HS-5 (cell line): ENCODE measurements around the gene JPH3.

Experiments
- DNase-seq: peaks from one replicate; pipeline ENCODE4 v3.0.0-alpha.2; 2012; ENCODE audit warnings: low read depth

The JPH3 gene

GRCh38 chr16:87697792-87698191 is 95.5 kb downstream of the JPH3 start:
- no peak for DNase-seq

- no peak for DNase-seq
These were observed 95.9 kb downstream of the JPH3 start for GRCh38 chr16:87698241-87698640.

GRCh38 chr16:87698676-87699199 is 96.4 kb downstream of the JPH3 start:
- no peak for DNase-seq

DNA sequence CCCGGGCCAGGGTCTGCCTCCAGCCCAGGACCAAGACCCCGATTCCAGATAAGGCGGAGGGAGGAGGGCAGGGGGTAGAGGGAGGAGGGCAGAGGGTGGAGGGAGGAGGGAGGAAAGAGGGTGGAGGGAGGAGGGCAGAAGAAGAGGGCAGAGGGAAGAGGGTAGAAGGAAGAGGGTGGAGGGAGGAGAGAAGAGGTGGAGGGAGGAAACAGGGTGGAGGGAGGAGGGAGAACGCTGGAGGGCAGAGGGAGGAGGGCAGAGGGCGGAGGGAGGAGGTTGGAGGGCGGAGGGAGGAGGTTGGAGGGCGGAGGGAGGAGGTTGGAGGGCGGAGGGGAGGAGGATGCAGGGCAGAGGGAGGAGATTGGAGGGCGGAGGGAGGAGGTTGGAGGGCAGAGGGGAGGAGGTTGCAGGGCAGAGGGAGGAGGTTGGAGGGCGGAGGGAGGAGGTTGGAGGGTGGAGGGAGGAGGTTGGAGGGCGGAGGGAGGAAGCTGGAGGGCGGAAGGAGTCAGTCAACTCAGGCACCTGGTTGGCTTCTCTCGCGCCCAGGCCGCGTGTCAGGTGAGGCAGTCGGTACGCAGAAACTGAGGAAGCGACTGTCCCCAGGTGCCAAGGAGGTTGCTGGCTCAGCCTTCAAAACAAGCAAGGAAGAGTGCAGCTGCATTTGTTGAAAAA is 98.2 kb downstream of the JPH3 start:
- DNase-seq = no peak

DNA sequence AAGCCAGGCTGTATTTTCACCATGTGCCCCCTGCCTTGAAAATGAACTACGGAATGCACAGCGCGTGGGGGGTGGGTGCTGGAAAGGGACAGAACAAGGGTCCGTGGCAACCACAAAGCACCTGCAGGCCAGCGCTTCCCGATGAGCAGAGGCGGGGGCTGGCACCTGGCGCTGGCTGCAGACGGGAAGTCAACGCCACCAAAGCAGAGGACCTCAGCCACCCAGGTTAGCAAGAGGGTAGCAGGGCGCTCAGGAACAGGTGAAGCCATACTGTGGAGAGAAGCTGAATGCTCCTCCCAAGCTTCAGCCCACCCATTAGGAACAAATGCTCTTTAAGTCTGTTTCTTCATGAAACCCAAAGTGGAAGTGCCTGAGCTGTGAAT is 98.8 kb downstream of the JPH3 start:
- DNase-seq = no peak

GRCh38 chr16:87701505-87701921 is 99.2 kb downstream of the JPH3 start:
- DNase-seq = no peak

DNA sequence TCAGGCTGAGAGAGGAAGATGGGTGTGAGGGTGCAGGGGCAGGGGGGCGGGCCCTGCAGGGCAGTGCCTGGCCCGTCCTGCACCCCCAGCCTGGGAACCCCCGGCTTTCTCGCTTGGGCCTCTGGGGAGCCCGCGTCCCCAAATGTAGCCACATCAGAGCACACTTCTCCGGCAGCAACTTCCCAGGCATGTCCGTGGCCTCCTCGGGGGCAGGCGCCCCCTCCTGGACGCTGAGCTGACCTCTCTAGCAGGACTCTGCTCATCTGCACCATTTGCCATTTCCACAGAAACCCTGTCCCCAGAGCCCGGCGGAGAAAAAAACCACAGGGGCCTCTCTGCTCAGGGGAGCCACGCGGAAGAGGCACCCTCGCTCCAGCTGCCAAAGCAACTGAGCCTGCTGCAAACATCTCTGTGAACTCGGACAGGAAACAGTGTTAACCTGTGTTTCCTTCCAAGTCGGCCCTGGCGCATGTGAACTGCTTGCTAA is 100.1 kb downstream of the JPH3 start:
- DNase-seq = no peak

GRCh38 chr16:87703071-87703470 is 100.8 kb downstream of the JPH3 start:
- DNase-seq = no peak

- DNase-seq = no peak
These were observed 101.6 kb downstream of the JPH3 start for GRCh38 chr16:87703835-87704375.

- DNase-seq = no peak
These were observed 102.5 kb downstream of the JPH3 start for GRCh38 chr16:87704754-87705353.

DNA sequence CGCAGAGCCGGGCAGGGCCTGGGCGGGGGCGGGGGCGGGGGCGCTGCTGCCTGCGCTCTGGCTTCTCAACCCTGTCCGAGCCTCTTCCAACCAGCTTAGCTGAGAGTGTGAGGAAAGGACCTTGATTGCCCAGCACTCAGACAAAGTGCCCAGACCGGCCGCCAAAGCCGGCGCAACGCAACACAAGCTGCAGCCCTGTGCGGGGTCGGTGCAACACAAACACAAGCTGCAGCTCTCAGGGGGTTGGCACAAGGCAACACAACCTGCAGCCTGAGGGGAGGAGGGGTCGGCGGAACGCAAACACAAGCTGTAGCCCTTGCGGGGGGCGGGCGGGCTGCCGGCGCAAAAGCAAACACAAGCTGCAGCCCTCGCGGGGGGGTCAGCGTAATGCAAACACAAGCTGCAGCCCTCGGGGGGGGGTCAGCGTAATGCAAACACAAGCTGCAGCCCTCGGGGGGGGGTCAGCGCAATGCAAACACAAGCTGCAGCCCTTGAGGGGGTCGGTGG is 103.5 kb downstream of the JPH3 start:
- DNase-seq = no peak

DNA sequence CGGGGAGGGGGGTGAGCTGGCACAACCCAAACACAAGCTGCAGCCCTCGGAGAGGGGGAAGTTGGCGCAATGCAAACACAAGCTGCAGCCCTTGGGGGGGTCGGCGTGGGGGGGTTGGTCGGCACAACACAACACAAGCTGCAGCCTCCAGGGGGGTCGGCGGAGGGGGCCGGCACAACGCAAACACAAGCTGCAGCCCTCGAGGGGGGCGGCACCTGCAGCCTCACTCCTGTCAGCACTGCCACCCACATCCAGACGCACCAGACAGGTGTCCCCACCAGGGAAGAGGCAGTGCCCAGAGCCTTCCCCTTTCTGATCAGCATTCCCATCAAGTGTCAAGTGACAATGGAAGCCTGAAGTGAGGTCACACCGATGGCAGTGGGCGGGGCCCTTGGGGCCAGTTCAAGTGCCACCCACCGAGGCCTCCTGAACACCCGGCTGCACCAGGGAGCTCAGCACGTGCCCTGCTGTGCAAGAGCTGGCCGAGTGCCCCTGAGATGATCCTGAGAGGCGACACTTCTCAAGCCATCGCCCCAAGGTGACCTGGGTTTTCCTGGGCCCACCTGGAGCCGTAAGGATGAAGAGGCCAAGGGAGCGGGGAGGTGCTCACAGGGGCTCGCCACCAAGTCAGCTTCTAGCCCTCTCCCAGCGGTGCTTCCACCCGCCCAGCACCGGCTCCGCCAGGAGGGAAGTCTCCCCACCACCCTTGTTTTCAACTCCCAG is 104.1 kb downstream of the JPH3 start:
- no peak for DNase-seq

DNA sequence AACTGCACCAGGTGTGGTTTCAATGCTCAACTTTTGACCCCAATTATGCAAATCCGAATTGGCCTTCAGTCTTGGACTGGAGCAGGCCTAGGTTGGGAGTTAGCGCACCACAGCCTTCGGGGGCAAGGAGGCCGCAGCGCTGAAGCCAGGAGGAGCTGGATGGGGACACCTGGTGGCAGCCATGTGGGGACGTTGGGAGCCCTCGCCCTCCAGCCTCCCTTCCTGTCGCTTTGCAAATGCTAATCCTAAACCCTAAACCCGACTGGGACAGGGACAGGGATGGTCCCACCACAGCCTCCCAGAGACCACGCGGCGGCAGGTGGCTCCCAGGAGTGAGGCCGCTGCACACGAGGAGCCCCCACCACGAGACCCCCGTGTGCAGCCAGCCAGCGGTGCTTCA is 104.8 kb downstream of the JPH3 start:
- DNase-seq = no peak

GRCh38 chr16:87707714-87708580 is 105.6 kb downstream of the JPH3 start:
- no peak for DNase-seq

GRCh38 chr16:87708881-87709638 is 106.8 kb downstream of the JPH3 start:
- no peak for DNase-seq

- no peak for DNase-seq
These were observed 107.4 kb downstream of the JPH3 start for GRCh38 chr16:87709677-87710076.

- DNase-seq = no peak
These were observed 108.6 kb downstream of the JPH3 start for GRCh38 chr16:87710887-87711286.

DNA sequence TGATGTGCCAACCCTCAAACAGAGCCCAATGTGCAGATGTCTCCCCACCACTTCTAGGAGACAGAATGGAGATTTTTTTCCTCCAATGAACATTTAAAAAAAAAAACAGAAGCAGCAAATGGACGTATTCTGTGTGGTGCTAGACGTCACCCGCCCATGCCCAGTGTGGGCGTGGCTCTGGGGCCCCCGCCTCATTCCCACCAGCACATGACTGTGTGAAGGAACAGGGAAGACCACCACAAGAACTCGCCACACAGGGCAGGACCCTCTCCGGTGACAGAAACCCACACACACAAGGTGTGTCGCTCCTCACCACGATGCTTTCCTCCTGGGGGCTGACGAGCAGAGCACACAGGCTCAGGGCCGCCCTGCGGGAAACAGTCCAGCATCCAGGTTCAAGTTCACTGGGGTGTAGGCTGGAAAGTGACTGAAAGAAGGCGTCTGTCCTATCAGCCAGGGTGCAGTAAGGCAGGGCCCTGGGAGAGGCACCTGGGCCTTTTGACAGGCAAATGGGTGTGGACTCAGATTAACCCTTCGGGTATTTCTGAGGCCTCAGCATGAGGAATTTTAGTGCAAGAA is 110.0 kb downstream of the JPH3 start:
- DNase-seq = no peak

DNA sequence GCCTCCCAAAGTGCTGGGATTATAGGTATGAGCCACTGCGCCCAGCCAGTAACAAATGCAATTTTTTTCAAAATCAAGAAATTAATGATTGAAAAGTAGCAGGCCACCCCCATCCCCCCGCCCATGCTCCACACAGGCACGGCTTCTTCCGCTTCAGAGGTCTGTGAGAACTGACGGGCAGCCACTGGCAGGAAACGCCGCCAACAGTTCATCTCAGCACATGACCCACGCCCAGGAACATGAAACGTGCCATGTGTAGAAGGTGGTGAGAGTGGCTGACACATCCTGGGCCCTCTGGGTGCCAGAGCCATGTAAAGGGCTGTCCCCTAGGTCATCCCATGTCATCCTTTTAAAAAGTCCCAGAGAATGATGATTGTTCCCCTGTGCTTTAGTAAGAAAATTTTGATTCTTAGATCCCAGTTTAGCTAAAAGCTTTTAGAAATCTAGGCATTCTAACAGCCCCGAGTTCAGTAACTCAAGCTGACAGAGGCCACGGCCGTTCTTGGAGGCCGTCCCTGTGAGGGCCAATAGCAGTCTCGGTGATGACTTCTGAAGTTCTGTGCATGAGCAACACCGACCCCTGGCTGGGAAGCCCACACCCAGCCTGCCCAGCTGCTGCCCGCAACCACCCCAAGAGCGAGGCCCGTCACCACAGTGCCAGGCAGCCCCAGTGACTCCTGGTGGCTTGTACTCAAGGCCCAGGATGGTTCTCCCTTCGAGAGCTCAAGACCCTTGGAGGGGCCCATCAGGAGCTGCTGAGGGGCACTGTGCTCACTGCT is 111.3 kb downstream of the JPH3 start:
- no peak for DNase-seq

DNA sequence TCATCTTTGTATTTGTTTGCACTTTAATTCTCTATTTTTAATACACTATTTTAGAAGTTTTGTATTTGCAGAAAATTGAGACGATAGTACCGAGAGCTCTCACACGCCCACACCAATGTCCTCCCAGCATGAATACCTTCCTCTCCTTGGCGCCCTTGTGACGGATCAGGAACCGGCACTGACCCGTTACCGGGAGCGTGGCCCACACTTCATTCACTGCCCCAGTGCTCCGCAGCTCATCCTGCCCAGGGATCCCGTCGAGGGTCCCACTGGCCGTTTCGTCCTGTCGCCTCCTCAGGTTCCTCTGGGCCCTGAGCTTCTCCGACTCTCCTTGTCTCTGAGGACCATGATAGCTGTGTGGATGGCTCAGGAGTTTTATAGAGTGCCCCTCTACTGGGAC is 112.9 kb downstream of the JPH3 start:
- no peak for DNase-seq
